IPS-20b (cell line): ENCODE data around the gene OR2J3.
"Not testable (repeated sequence)": the region's sequence is repeated elsewhere in the genome, so short reads cannot be mapped to it uniquely, and the experiment has no call there.

Source experiments
- H3K27ac ChIP-seq: one replicate; pipeline ENCODE4 v1.5.1; 2013; ENCODE audit warnings: low read length
- H3K27me3 ChIP-seq: 2 replicates; pipeline ENCODE4 v1.6.1; 2013; ENCODE audit warnings: mild to moderate bottlenecking, low read length, inconsistent platforms; ENCODE audit not compliant: insufficient read depth
- H3K36me3 ChIP-seq: 2 replicates; pipeline ENCODE4 v1.6.1; 2013; ENCODE audit warnings: low read depth, mild to moderate bottlenecking, inconsistent platforms, low read length, moderate library complexity; ENCODE audit not compliant: insufficient read depth
- H3K4me1 ChIP-seq: 2 replicates; pipeline ENCODE4 v1.6.1; 2013; ENCODE audit warnings: mild to moderate bottlenecking, control low read depth, inconsistent platforms, low read length, moderate library complexity; ENCODE audit not compliant: insufficient read depth
- H3K4me3 ChIP-seq: 2 replicates; pipeline ENCODE4 v1.5.1; 2013; ENCODE audit warnings: mild to moderate bottlenecking, low read length, inconsistent platforms
- H3K9ac ChIP-seq: 2 replicates; pipeline ENCODE4 v1.6.1; 2013; ENCODE audit warnings: low read depth, mild to moderate bottlenecking, inconsistent platforms, low read length, moderate library complexity
- H3K9me3 ChIP-seq: 2 replicates; pipeline ENCODE4 v1.6.1; 2013; ENCODE audit warnings: mild to moderate bottlenecking, low read depth, low read length, inconsistent platforms; ENCODE audit not compliant: insufficient read depth

Gene OR2J3

DNA sequence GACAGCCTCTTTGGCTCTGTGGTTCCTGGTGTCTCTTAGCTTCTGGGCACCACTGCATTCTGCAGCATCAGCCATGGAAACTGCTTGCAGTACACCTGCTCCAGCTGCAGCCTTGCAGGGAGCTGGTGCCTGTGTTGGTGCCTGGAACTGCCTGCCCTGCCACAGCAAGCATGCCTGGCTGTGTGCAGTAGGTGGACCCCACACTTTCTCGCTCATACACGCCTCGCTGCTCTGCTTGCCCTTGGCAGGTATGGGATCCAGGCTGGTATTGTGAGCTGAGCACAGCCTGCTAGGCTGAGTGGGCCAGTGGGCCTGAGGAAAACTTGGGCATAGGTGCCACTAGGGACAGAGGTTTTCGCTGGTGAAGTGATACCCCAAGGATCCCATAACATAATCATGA, 22.8 kb downstream of the OR2J3 start:
- Histone ChIP-seq H3K27ac (no peak overlapping the region), H3K36me3 (no peaks in the 10 kb centered on the region), H3K9ac (no peak overlapping the region), H3K27me3 (no peaks in the 10 kb centered on the region), H3K4me3 (no peak overlapping the region), H3K9me3 (no peaks in the 10 kb centered on the region), H3K4me1 (no peaks in the 10 kb centered on the region)

DNA sequence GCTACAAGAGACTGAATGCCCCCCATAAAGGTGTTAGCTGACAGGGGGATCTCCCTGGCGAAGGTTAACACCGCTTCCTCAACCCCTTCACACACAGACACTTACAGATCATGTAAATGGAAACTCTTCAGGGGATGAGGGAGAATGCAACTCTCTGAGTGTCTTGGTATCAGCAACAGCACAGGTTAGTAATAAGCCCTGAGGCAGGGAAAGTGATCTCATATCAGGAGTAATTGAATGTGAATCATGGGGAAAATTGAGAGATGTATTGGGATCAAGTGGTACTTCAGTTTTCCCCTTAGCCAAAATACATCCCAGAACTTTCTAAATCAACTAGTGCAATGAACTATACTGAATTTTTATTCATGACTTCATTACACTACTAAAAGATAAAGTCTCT, 23.8 kb downstream of the OR2J3 start:
- Histone ChIP-seq H3K36me3 (no peaks in the 10 kb centered on the region), H3K27ac (no peak overlapping the region), H3K27me3 (no peaks in the 10 kb centered on the region), H3K4me3 (no peak overlapping the region), H3K9ac (no peak overlapping the region), H3K9me3 (no peaks in the 10 kb centered on the region), H3K4me1 (no peaks in the 10 kb centered on the region)

DNA sequence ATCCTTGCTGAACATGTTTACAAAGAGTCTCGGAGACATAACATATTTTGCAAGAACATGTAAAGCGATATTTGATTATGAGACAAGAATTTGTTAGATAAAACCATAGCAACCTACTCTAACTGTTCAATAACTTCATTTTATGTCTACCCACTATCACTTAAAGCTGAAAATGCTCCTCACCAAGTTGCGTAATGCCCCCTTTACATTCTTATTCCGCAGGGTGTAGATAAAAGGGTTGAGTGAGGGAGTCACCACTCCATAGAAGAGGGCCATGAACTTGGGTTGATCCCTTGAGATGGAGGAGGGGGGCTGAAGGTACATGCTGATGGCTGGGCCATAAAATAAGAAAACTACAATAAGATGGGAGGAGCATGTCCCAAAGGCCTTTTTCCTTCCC, 29.9 kb downstream of the OR2J3 start:
- Histone ChIP-seq H3K4me3 (no peak overlapping the region), H3K27ac (no peak overlapping the region), H3K27me3 (no peaks in the 10 kb centered on the region), H3K9me3 (peaks cover 6% of the 10 kb centered on the region), H3K4me1 (no peaks in the 10 kb centered on the region), H3K36me3 (no peaks in the 10 kb centered on the region), H3K9ac (no peak overlapping the region)

DNA sequence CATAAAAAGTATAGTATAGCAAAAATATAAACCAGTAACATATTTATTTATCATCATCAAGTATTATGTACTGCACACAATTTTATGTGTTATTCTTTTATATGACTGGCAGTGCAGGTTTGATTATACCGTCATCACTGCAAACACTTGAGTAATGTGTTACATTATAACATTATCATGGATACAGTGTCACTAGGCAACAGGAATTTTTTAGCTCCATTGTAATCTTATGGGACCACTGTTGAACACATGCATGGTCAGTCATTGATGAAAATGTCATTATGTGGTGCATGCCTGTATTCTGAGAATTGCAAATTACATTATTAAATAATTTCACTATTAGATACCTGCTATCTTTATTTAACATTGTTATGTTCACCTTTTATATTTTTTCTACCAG, 33.7 kb downstream of the OR2J3 start:
- Histone ChIP-seq H3K36me3 (no peaks in the 10 kb centered on the region), H3K9me3 (peaks cover 22% of the 10 kb centered on the region), H3K4me1 (no peaks in the 10 kb centered on the region), H3K4me3 (no peak overlapping the region), H3K27me3 (no peaks in the 10 kb centered on the region), H3K27ac (no peak overlapping the region), H3K9ac (no peak overlapping the region)

DNA sequence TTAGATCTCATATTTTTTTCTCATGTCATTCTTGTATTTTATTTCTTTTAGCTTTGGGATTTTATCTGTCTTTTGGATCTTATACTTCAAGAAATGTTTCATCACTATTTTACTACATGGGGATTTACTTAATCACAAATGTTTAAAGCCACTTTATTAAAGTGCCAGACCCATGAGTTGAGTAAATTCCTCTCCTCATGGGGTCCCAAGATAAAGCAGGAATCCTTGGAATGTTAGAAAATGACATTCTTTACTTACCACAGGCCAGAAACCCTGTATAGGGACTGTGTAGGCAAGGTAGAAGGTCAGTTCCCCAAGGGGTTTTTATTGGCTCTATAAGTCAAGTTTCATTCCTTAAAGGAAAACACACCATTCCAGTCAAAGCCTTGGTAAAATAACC, 34.5 kb downstream of the OR2J3 start:
- H3K36me3 ChIP-seq: no peaks in the 10 kb centered on the region
- H3K27ac ChIP-seq: no peak overlapping the region
- no peak overlapping the region for H3K4me3 ChIP-seq
- H3K27me3 ChIP-seq: no peaks in the 10 kb centered on the region
- no peak overlapping the region for H3K9ac ChIP-seq
- no peaks in the 10 kb centered on the region for H3K4me1 ChIP-seq
- H3K9me3 ChIP-seq: peaks cover 22% of the 10 kb centered on the region

DNA sequence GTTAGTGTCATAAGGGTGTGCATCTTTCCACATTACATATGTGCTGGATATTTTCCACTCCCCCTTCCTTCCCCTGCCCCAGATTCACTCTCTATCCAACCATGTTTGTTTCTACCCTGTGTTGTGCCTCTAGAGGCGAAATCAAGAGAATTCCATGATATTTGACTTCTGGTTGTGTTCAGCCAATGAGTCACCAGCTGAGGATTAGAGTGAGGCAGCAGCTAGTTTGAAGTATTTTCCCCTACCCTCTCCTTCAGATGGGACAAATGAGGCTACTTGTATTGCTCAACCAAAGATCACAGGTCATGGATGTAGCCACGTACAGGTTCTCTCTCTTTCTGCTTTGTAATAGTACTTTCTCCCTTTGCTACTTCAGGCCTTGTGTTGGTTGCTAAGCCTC, 38.3 kb downstream of the OR2J3 start:
- Histone ChIP-seq H3K27ac (no peak overlapping the region), H3K9me3 (peaks cover 22% of the 10 kb centered on the region), H3K27me3 (no peaks in the 10 kb centered on the region), H3K4me3 (no peak overlapping the region), H3K36me3 (no peaks in the 10 kb centered on the region), H3K9ac (no peak overlapping the region), H3K4me1 (no peaks in the 10 kb centered on the region)

DNA sequence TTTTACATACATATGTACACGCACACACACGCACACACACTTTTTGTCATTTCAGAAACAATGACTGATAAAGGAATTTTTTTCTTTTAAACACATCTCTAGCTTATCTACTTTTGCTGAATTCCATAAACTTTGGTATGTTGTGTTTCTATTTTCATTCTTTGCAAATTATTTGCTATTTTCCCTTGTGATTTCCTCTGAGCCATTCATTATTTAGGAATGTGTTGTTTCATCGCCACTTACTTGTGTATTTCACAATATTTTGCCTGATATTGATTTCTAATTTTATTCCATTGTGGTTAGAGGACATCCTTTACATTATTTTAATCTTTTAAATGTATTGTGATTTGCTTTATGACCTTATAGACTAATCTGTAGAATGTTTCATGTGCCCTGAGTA, 39.2 kb downstream of the OR2J3 start:
- Histone ChIP-seq H3K27me3 (no peaks in the 10 kb centered on the region), H3K27ac (no peak overlapping the region), H3K4me3 (no peak overlapping the region), H3K36me3 (no peaks in the 10 kb centered on the region), H3K9ac (no peak overlapping the region), H3K9me3 (peaks cover 22% of the 10 kb centered on the region), H3K4me1 (no peaks in the 10 kb centered on the region)

DNA sequence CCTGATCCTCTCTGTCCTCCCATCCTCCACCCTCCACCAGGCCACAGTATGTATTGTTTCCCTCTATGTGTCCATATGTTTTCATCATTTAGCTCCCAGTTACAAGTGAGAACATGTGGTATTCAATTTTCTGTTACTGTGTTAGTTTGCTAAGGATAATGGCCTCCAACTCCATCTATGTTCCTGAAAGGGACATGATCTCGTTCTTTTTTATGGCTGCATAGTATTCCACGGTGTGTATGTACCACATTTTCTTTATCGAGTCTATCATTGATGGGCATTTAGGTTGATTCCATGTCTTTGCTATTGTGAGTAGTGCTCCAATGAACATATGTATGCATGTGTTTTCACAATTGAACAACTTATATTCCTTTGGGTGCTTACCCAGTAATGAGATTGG, 41.6 kb downstream of the OR2J3 start:
- H3K4me3 ChIP-seq, H3K4me1 ChIP-seq, H3K27ac ChIP-seq, H3K9ac ChIP-seq, H3K36me3 ChIP-seq, H3K9me3 ChIP-seq, H3K27me3 ChIP-seq: not testable (repeated sequence)

DNA sequence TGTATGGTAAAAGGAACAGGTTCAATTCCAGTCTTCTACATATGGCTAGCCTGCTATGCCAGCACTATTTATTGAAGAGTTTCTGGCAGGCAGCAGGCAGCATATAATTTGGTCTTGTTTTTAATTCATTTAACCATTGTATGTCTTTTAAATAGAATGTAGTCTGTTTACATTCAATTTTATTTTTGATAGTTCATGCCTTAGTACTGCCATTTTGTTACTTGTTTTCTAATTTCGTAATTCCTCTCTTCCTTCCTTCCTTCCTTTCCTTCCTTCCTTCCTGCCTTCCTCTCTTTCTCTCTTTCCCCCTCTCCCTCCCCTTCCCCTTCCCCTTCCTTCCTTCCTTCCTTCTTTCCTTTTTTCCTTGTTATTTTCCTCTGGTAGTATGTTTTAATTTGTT, 45.2 kb downstream of the OR2J3 start:
- Histone ChIP-seq H3K27ac (no peak overlapping the region), H3K9ac (no peak overlapping the region), H3K4me3 (no peak overlapping the region), H3K27me3 (no peaks in the 10 kb centered on the region), H3K36me3 (no peaks in the 10 kb centered on the region), H3K9me3 (no peaks in the 10 kb centered on the region), H3K4me1 (no peaks in the 10 kb centered on the region)

DNA sequence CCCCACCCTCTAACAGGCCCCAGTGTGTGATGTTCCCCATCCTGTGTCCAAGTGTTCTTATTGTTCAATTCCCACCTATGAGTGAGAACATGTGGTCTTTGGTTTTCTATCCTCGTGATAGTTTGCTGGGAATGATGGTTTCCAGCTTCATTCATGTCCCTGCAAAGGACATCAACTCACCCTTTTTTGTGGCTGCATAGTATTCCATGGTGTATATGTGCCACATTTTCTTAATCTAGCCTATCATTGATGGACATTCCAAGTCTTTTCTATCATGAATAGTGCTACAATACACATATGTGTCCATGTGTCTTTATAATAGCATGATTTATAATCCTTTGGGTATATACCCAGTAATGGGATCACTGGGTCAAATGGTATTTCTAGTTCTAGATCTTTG, 47.3 kb downstream of the OR2J3 start:
- not testable (repeated sequence) for H3K36me3 ChIP-seq, H3K9ac ChIP-seq, H3K27me3 ChIP-seq, H3K9me3 ChIP-seq, H3K4me3 ChIP-seq, H3K27ac ChIP-seq, H3K4me1 ChIP-seq

DNA sequence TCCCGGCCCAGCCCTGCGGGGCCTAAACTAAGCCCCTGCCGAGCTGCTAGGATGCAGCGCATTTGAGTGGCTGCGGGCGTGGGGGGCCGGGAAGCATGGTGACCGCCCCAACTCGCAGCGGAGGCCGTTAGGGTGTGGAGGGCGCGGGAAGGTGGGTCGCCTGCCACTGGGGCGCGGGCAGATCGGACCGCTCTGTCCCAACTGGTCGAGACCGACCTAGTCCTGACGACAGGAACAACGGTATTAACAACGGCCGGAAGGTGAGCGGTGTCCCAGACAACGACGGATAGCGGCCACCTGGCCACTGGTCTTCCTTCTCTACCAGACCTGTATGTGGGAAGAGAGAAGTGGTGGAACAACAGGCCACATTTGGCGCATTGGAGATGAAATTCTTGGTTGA, 52.1 kb downstream of the OR2J3 start:
- not testable (repeated sequence) for H3K9ac ChIP-seq, H3K4me3 ChIP-seq, H3K9me3 ChIP-seq, H3K36me3 ChIP-seq, H3K27ac ChIP-seq, H3K27me3 ChIP-seq, H3K4me1 ChIP-seq
